Activated CD4-positive, alpha-beta T cell treated with anti-CD3 and anti-CD28 coated beads for 48 hours (primary cell): ENCODE results near the gene CHD9.
A peak's percentile ranks its signal among the peaks of the same experiment; 100 is the strongest.
"Not testable (repeated sequence)": the region's sequence is repeated elsewhere in the genome, so short reads cannot be mapped to it uniquely, and the experiment has no call there.

ENCODE experiments used
- DNase-seq: peaks from one replicate; pipeline ENCODE4 v3.0.0-alpha.2; 2020

The CHD9 gene

GRCh38 chr16:53054670-53055485 lies at the start of gene CHD9:
CHD9 (plus strand) TSS chr16:53054991; CDS start chr16:53156090, 101,099 bp downstream.
- peak; percentile 80 for DNase-seq

- DNase-seq, result no peak
Measured at GRCh38 chr16:53007095-53007494, 47.7 kb upstream of the CHD9 start.

GRCh38 chr16:53014287-53014686 lies 40.5 kb upstream of the CHD9 start:
- DNase-seq, result no peak

GRCh38 chr16:53018834-53019416 lies 35.9 kb upstream of the CHD9 start:
- DNase-seq, result no peak

- peak; percentile 19 for DNase-seq
Measured at GRCh38 chr16:53022374-53022773, 32.4 kb upstream of the CHD9 start.

- DNase-seq, result no peak
Measured at GRCh38 chr16:53024045-53024444, 30.7 kb upstream of the CHD9 start.

- no peak for DNase-seq
Measured at GRCh38 chr16:53029971-53030370, 24.8 kb upstream of the CHD9 start.

- DNase-seq, result no peak
Measured at GRCh38 chr16:53031323-53031942, 23.4 kb upstream of the CHD9 start.

- no peak for DNase-seq
Measured at GRCh38 chr16:53034306-53034705, 20.5 kb upstream of the CHD9 start.

- no peak for DNase-seq
Measured at GRCh38 chr16:53035176-53035942, 19.4 kb upstream of the CHD9 start.

- no peak for DNase-seq
Measured at GRCh38 chr16:53036066-53036465, 18.7 kb upstream of the CHD9 start.

- not testable (repeated sequence) for DNase-seq
Measured at GRCh38 chr16:53036711-53037110, 18.1 kb upstream of the CHD9 start.

GRCh38 chr16:53040788-53041187 lies 14.0 kb upstream of the CHD9 start:
- DNase-seq, result no peak

- no peak for DNase-seq
Measured at GRCh38 chr16:53041320-53042051, 13.3 kb upstream of the CHD9 start.

GRCh38 chr16:53042235-53042701 lies 12.5 kb upstream of the CHD9 start:
- no peak for DNase-seq

GRCh38 chr16:53043428-53043831 lies 11.4 kb upstream of the CHD9 start:
- DNase-seq, result no peak

- no peak for DNase-seq
Measured at GRCh38 chr16:53043986-53044601, 10.7 kb upstream of the CHD9 start.

- DNase-seq, result no peak
Measured at GRCh38 chr16:53045341-53046220, 9.2 kb upstream of the CHD9 start.

- DNase-seq, result not testable (repeated sequence)
Measured at GRCh38 chr16:53047515-53047914, 7.3 kb upstream of the CHD9 start.

- DNase-seq, result no peak
Measured at GRCh38 chr16:53048139-53048915, 6.5 kb upstream of the CHD9 start.
